Esophagus muscularis mucosa (tissue), 4 donors: ENCODE measurements around the gene CRYL1. TPM values are rescaled to one million over a fixed set of nuclear protein-coding genes. Genes with fewer than 3 reads are reported as not detected.

ENCODE experiments used
- DNase-seq: peaks from one replicate; pipeline ENCODE4 v3.0.0-alpha.2; 2017; ENCODE audit errors: extremely low spot score
- H3K27ac ChIP-seq, 4 donors: fragments of 200-600 bp; sonication (generic); replicated peaks in 1 of 4; 1 replicate in 3 of 4; 2 replicates in 1 of 4; pipeline ENCODE4 v1.5.1; 2016 to 2019; ENCODE audit warnings: mild to moderate bottlenecking in 1 of 4
- H3K27me3 ChIP-seq, 4 donors: fragments of 200-600 bp; sonication (generic); one replicate each; pipeline versions ENCODE4 v1.5.1 to v1.6.0; 2016 to 2019
- H3K36me3 ChIP-seq, 4 donors: fragments of 200-600 bp; sonication (generic); one replicate each; pipeline ENCODE4 v1.5.1; 2016 to 2019
- H3K4me1 ChIP-seq, 4 donors: fragments of 200-600 bp; sonication (generic); one replicate each; pipeline ENCODE4 v1.5.1; 2016 to 2019
- H3K4me3 ChIP-seq, 4 donors: fragments of 200-600 bp; sonication (generic); 1 replicate in 2 of 4; 2 replicates in 2 of 4; pipeline ENCODE4 v1.5.1; 2016 to 2019; ENCODE audit warnings: mild to moderate bottlenecking in 4 of 4, moderate library complexity in 1 of 4
- H3K9me3 ChIP-seq, 4 donors: fragments of 200-600 bp; sonication (generic); 1 replicate in 3 of 4; 2 replicates in 1 of 4; pipeline ENCODE4 v1.5.1; 2016 to 2019
- CTCF ChIP-seq, 3 experiments: fragments of 200-600 bp in 2 of 3; fragments of 450-650 bp in 1 of 3; sonication (generic) in 2 of 3; IDR thresholded peaks; one replicate each; pipeline ENCODE4 v1.5.1; 2017 to 2019; ENCODE audit warnings: antibody characterized with exemption in 3 of 3, mild to moderate bottlenecking in 2 of 3, moderate library complexity in 1 of 3
- EP300 ChIP-seq: sonication (generic); formaldehyde crosslinking; IDR thresholded peaks from one replicate; pipeline ENCODE4 v1.6.1; 2017; ENCODE audit warnings: antibody characterized with exemption
- POLR2A ChIP-seq: fragments of 450-650 bp; IDR thresholded peaks from one replicate; pipeline ENCODE4 v1.6.1; 2017; ENCODE audit warnings: antibody characterized with exemption, moderate library complexity, mild to moderate bottlenecking, low read depth
- POLR2AphosphoS5 ChIP-seq, 2 donors: sonication (generic); formaldehyde crosslinking; IDR thresholded peaks; one replicate each; pipeline ENCODE4 v1.6.1; 2017; ENCODE audit warnings: antibody characterized with exemption in 2 of 2
- whole genome bisulfite sequencing: methylation state at CpG from one replicate; pipeline ENCODE4 v1.1.5; 2018; 5-methylcytosine and 5-hydroxymethylcytosine counted together
- intact Hi-C: fragments of 100-400 bp; cut with DNase I; formaldehyde crosslinking; loops from one replicate; pipeline ENCODE4 v1.15.1; 2023
- small RNA-seq, 3 donors: library from RNA; depleted of rRNA; stranded (forward); fragments of <200 nt; gene quantifications; one replicate each; pipeline ENCODE3, GENCODE V24; 2016
- total RNA-seq, 4 donors: library from RNA; depleted of rRNA; stranded (reverse); fragments of >200 nt; gene quantifications; one replicate each; pipeline versions ENCODE4 v1.1.0 to v1.2.1, GENCODE V29; 2016

CRYL1 gene
- total RNA-seq, 4 donors from 2014 or later: 42.3 to 59.3 (median 45.4) TPM

- no peak for TF ChIP-seq CTCF (IDR thresholded peaks at IDR 0.05)
- no peak for TF ChIP-seq EP300
- no peak for TF ChIP-seq POLR2A
- no peak for TF ChIP-seq POLR2AphosphoS5 (IDR thresholded peaks at IDR 0.05)
- DNase-seq: no peak
- no peaks in the 10 kb centered on the region for H3K4me1 ChIP-seq
- intact Hi-C loops: no loop called here
- no peaks in the 10 kb centered on the region for H3K27me3 ChIP-seq
- 19% methylated on average over 7 of the region's 7 CpGs for WGBS
- no peak overlapping the region for H3K27ac ChIP-seq
- no peaks in the 10 kb centered on the region for H3K36me3 ChIP-seq
- H3K9me3 ChIP-seq: no peaks in the 10 kb centered on the region
- no peak overlapping the region for H3K4me3 ChIP-seq
Observed at GRCh38 chr13:20356444-20356843, 169.2 kb downstream of the CRYL1 start.

DNA sequence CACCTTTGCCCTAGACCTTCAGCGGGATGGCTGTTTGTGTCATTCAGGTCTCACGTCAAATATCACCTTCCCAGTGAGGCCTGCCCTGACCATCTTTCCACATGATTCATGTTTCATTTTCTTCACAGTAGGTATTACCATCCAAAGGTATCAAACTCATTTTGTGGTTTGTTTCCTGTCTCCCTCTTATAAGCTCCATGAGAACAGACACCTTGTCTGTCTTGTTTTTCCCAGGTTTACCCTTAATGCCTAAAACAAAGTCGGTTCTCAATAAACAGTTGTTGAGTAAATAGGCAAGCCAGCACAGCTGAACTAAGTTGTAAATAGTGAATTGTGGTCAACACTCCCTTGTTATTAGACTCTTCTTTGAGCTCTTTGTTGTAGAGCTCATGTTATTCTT, 170.9 kb downstream of the CRYL1 start:
- Histone ChIP-seq H3K36me3 (no peaks in the 10 kb centered on the region), H3K4me3 (no peak overlapping the region), H3K27ac (no peak overlapping the region), H3K27me3 (no peaks in the 10 kb centered on the region), H3K9me3 (no peaks in the 10 kb centered on the region), H3K4me1 (no peaks in the 10 kb centered on the region)
- 89% methylated on average over 3 of the region's 3 CpGs for WGBS
- TF ChIP-seq POLR2A (no peak), POLR2AphosphoS5 (IDR thresholded peaks at IDR 0.05) (no peak), CTCF (IDR thresholded peaks at IDR 0.05) (no peak), EP300 (no peak)
- DNase-seq: no peak
- intact Hi-C loops: loop anchor here (5.0 kb wide), 1 partner anchor 48 kb away; no protein-coding TSS in a partner anchor

- no peaks in the 10 kb centered on the region for H3K4me1 ChIP-seq
- no peaks in the 10 kb centered on the region for H3K36me3 ChIP-seq
- no peak overlapping the region for H3K4me3 ChIP-seq
- TF ChIP-seq EP300: no peak
- TF ChIP-seq CTCF (IDR thresholded peaks at IDR 0.05): peak in 1 of 3 experiments; percentile 5
- TF ChIP-seq POLR2A: no peak
- TF ChIP-seq POLR2AphosphoS5 (IDR thresholded peaks at IDR 0.05): no peak
- no peaks in the 10 kb centered on the region for H3K9me3 ChIP-seq
- no peak overlapping the region for H3K27ac ChIP-seq
- DNase-seq: no peak
- intact Hi-C loops: loop anchor here (5.0 kb wide), 1 partner anchor 48 kb away; no protein-coding TSS in a partner anchor
- 90% methylated on average over 2 of the region's 2 CpGs for WGBS
- no peaks in the 10 kb centered on the region for H3K27me3 ChIP-seq
Observed at GRCh38 chr13:20353973-20354372, 171.7 kb downstream of the CRYL1 start.

Small RNA genes within 50 kb of the gene (small RNA-seq; reads per million reads assigned to genes)
- gene MIR4499: 0 reads per million in 3 donors

Other genes starting within 250 kb of the CRYL1 start
- gene IFT88, start 41.3 kb upstream of the CRYL1 start, total RNA-seq: 10 to 100 TPM; 10.4 to 13.7 (median 11.5) TPM
- gene IL17D, start 177.8 kb upstream of the CRYL1 start, total RNA-seq: 1 to 10 TPM; 4.2 to 9.9 (median 6.7) TPM
- gene EEF1AKMT1, start 248.1 kb upstream of the CRYL1 start, total RNA-seq: 10 to 100 TPM; 13.1 to 18.7 (median 14.8) TPM